B cell (primary cell): ENCODE measurements around the gene EPHB1.

Source experiments
- CTCF ChIP-seq: fragments of 200-600 bp; IDR thresholded peaks from one replicate; pipeline ENCODE4 v1.8.0; 2022; ENCODE audit warnings: antibody characterized with exemption, mild to moderate bottlenecking
- EZH2 ChIP-seq: IDR thresholded peaks from 2 replicates; pipeline ENCODE4 v1.6.1; 2012; ENCODE audit warnings: borderline replicate concordance, low read depth, mild to moderate bottlenecking, moderate library complexity, low read length; ENCODE audit not compliant: insufficient read depth, poor library complexity, severe bottlenecking

- no peak for TF ChIP-seq EZH2
- TF ChIP-seq CTCF, result no peak
Measured at GRCh38 chr3:135175728-135176277, 380.7 kb downstream of the EPHB1 start.
